Vagina (tissue), 2 donors: ENCODE data around the gene CTSW. TPM values are rescaled to one million over a fixed set of nuclear protein-coding genes. Genes with fewer than 3 reads are reported as not detected.

ENCODE experiments used
- DNase-seq, 2 donors: peaks; one replicate each; pipeline ENCODE4 v3.0.0-alpha.2; 2017; ENCODE audit errors: extremely low spot score in 2 of 2
- H3K27ac ChIP-seq: fragments of 200-600 bp; sonication (generic); one replicate; pipeline ENCODE4 v1.5.1; 2019
- H3K27me3 ChIP-seq: fragments of 200-600 bp; sonication (generic); one replicate; pipeline ENCODE4 v1.5.1; 2019
- H3K36me3 ChIP-seq, 2 donors: fragments of 200-600 bp; sonication (generic); one replicate each; pipeline ENCODE4 v1.5.1; 2017 to 2019
- H3K4me1 ChIP-seq: fragments of 200-600 bp; sonication (generic); one replicate; pipeline ENCODE4 v1.5.1; 2019
- H3K4me3 ChIP-seq, 2 donors: fragments of 200-600 bp; sonication (generic); 1 replicate in 1 of 2; 2 replicates in 1 of 2; pipeline ENCODE4 v1.5.1; 2016 to 2019
- H3K9me3 ChIP-seq: fragments of 200-600 bp; sonication (generic); one replicate; pipeline ENCODE4 v1.5.1; 2019
- POLR2A ChIP-seq, 2 donors: fragments of 450-650 bp; IDR thresholded peaks; one replicate each; pipeline ENCODE4 v1.6.1; 2017; ENCODE audit warnings: antibody characterized with exemption in 2 of 2, mild to moderate bottlenecking in 2 of 2, moderate library complexity in 2 of 2
- POLR2AphosphoS5 ChIP-seq, 2 donors: sonication (generic); formaldehyde crosslinking; IDR thresholded peaks; one replicate each; pipeline ENCODE4 v1.9.0; 2017; ENCODE audit warnings: antibody characterized with exemption in 2 of 2, mild to moderate bottlenecking in 2 of 2, low read depth in 1 of 2; ENCODE audit not compliant: insufficient read depth in 1 of 2
- intact Hi-C: fragments of 100-400 bp; cut with DNase I; formaldehyde crosslinking; loops from one replicate; pipeline ENCODE4 v1.15.1; 2023
- total RNA-seq: library from RNA; depleted of rRNA; stranded (reverse); fragments of >200 nt; gene quantifications from one replicate; pipeline ENCODE4 v1.2.3, GENCODE V29; 2016
- TF ChIP-seq, protein P1 (sequence below), 3 experiments: fragments of 450-650 bp in 2 of 3; fragments of 200-600 bp in 1 of 3; sonication (generic) in 1 of 3; IDR thresholded peaks; one replicate each; pipeline ENCODE4 v1.5.1; 2017 to 2019; ENCODE audit warnings: antibody characterized with exemption in 3 of 3, mild to moderate bottlenecking in 2 of 3, moderate library complexity in 2 of 3

Gene CTSW
- total RNA-seq, 1 donor from 2014 or later, result 0.74 TPM

GRCh38 chr11:65861533-65862183 is 18.0 kb upstream of the CTSW start:
- no peak for DNase-seq
- Histone ChIP-seq H3K27ac (peak overlapping the region; percentile 93), H3K27me3 (no peaks in the 10 kb centered on the region), H3K4me1 (peaks cover 36% of the 10 kb centered on the region), H3K4me3 (peak overlapping the region; percentile 95 to 100), H3K36me3 (peaks cover 0 to 47% of the 10 kb centered on the region in 2 donors), H3K9me3 (no peaks in the 10 kb centered on the region)
- TF ChIP-seq POLR2A (IDR thresholded peaks at IDR 0.05), result no peak
- TF ChIP-seq, protein P1, sequence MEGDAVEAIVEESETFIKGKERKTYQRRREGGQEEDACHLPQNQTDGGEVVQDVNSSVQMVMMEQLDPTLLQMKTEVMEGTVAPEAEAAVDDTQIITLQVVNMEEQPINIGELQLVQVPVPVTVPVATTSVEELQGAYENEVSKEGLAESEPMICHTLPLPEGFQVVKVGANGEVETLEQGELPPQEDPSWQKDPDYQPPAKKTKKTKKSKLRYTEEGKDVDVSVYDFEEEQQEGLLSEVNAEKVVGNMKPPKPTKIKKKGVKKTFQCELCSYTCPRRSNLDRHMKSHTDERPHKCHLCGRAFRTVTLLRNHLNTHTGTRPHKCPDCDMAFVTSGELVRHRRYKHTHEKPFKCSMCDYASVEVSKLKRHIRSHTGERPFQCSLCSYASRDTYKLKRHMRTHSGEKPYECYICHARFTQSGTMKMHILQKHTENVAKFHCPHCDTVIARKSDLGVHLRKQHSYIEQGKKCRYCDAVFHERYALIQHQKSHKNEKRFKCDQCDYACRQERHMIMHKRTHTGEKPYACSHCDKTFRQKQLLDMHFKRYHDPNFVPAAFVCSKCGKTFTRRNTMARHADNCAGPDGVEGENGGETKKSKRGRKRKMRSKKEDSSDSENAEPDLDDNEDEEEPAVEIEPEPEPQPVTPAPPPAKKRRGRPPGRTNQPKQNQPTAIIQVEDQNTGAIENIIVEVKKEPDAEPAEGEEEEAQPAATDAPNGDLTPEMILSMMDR (IDR thresholded peaks at IDR 0.05), result no peak
- no peak for TF ChIP-seq POLR2AphosphoS5 (IDR thresholded peaks at IDR 0.05; ENCODE audit: insufficient read depth in 1 of 2, low read depth in 1 of 2)
- intact Hi-C loops, result no loop called here

GRCh38 chr11:65862191-65862735 is 17.4 kb upstream of the CTSW start:
- H3K4me3 ChIP-seq, result no peak overlapping the region

DNA sequence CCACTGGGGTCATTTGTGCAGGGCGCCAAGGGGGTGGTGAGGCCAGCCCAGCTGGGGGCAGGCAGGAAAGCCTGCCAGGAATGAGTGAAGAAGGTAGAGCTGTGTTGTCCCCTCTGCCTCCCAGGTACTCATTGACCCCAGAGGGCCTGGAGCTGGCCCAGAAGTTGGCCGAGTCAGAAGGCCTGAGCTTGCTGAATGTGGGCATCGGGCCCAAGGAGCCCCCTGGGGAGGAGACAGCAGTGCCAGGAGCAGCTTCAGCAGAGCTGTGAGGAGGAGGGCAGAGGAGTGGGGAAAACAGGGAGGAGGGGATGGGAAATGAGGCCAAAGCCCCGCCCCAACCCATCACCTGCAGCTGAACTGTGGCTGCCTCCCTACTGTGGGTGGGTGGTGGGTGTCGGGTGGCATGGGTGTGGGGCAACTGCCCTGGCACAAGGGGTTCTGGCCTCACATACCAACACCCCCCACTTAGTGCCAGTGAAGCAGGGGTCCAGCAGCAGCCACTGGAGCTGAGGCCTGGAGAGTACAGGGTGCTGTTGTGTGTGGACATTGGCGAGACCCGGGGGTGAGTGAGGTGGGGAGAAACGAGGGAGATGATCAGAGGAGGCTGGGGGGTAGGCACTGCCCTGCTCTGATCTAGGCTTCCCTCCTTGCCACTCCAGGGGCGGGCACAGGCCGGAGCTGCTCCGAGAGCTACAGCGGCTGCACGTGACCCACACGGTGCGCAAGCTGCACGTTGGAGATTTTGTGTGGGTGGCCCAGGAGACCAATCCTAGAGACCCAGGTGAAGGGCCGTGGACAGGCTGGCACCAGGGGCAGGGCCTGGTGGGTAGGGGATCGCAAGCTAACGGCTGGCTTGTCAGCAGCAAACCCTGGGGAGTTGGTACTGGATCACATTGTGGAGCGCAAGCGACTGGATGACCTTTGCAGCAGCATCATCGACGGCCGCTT is 16.4 kb upstream of the CTSW start:
- Histone ChIP-seq H3K27me3 (no peaks in the 10 kb centered on the region), H3K4me3 (no peak overlapping the region), H3K4me1 (peaks cover 34% of the 10 kb centered on the region), H3K27ac (no peak overlapping the region), H3K36me3 (peaks cover 0 to 57% of the 10 kb centered on the region in 2 donors), H3K9me3 (no peaks in the 10 kb centered on the region)
- no peak for DNase-seq
- TF ChIP-seq, protein P1 (IDR thresholded peaks at IDR 0.05), result no peak
- TF ChIP-seq POLR2A (IDR thresholded peaks at IDR 0.05) (no peak), POLR2AphosphoS5 (IDR thresholded peaks at IDR 0.05; ENCODE audit: insufficient read depth in 1 of 2, low read depth in 1 of 2) (no peak)
- intact Hi-C loops, result no loop called here

More at GRCh38 chr11:65862191-65862735, 17.4 kb upstream of the CTSW start:
- Histone ChIP-seq H3K9me3 (no peaks in the 10 kb centered on the region), H3K27me3 (no peaks in the 10 kb centered on the region), H3K27ac (no peak overlapping the region), H3K36me3 (peaks cover 0 to 52% of the 10 kb centered on the region in 2 donors), H3K4me1 (peaks cover 34% of the 10 kb centered on the region)
- no peak for DNase-seq
- TF ChIP-seq POLR2AphosphoS5 (IDR thresholded peaks at IDR 0.05; ENCODE audit: insufficient read depth in 1 of 2, low read depth in 1 of 2) (no peak), POLR2A (IDR thresholded peaks at IDR 0.05) (no peak)
- TF ChIP-seq, protein P1 (IDR thresholded peaks at IDR 0.05), result no peak
- intact Hi-C loops, result no loop called here

- H3K4me3 ChIP-seq, result no peak overlapping the region
- no peak for DNase-seq
- peaks cover 0 to 59% of the 10 kb centered on the region in 2 donors for H3K36me3 ChIP-seq
- no peaks in the 10 kb centered on the region for H3K9me3 ChIP-seq
- intact Hi-C loops, result no loop called here
- TF ChIP-seq POLR2A (IDR thresholded peaks at IDR 0.05) (no peak), POLR2AphosphoS5 (IDR thresholded peaks at IDR 0.05; ENCODE audit: insufficient read depth in 1 of 2, low read depth in 1 of 2) (no peak)
- TF ChIP-seq, protein P1 (IDR thresholded peaks at IDR 0.05), result no peak
- no peaks in the 10 kb centered on the region for H3K27me3 ChIP-seq
- peaks cover 27% of the 10 kb centered on the region for H3K4me1 ChIP-seq
- no peak overlapping the region for H3K27ac ChIP-seq
These were observed 15.5 kb upstream of the CTSW start for GRCh38 chr11:65863889-65864705.
